Ishikawa (cell line): ENCODE results near the gene INSL3.

ENCODE experiments used
- CEBPB ChIP-seq: IDR thresholded peaks from 2 replicates; pipeline ENCODE4 v1.6.1; 2012
- CREB1 ChIP-seq: IDR thresholded peaks from 2 replicates; pipeline ENCODE4 v1.6.1; 2012; ENCODE audit warnings: low read depth
- EP300 ChIP-seq: IDR thresholded peaks from 2 replicates; pipeline ENCODE4 v1.6.1; 2012; ENCODE audit warnings: borderline replicate concordance
- FOXM1 ChIP-seq: IDR thresholded peaks from 2 replicates; pipeline ENCODE4 v1.6.1; 2012; ENCODE audit warnings: low read depth, borderline replicate concordance
- RAD21 ChIP-seq: IDR thresholded peaks from 2 replicates; pipeline ENCODE4 v1.6.1; 2012; ENCODE audit warnings: low read depth
- TAF1 ChIP-seq: IDR thresholded peaks from 2 replicates; pipeline ENCODE4 v1.6.1; 2012; ENCODE audit warnings: low read depth, mild to moderate bottlenecking
- YY1 ChIP-seq: IDR thresholded peaks from 2 replicates; pipeline ENCODE4 v1.6.1; 2012; ENCODE audit warnings: low read depth
- TF ChIP-seq, protein P1 (sequence below): IDR thresholded peaks from 2 replicates; pipeline ENCODE4 v1.6.1; 2012
- TF ChIP-seq, protein P2 (sequence below): IDR thresholded peaks from 2 replicates; pipeline ENCODE4 v1.6.1; 2012; ENCODE audit warnings: low read depth, mild to moderate bottlenecking

DNA sequence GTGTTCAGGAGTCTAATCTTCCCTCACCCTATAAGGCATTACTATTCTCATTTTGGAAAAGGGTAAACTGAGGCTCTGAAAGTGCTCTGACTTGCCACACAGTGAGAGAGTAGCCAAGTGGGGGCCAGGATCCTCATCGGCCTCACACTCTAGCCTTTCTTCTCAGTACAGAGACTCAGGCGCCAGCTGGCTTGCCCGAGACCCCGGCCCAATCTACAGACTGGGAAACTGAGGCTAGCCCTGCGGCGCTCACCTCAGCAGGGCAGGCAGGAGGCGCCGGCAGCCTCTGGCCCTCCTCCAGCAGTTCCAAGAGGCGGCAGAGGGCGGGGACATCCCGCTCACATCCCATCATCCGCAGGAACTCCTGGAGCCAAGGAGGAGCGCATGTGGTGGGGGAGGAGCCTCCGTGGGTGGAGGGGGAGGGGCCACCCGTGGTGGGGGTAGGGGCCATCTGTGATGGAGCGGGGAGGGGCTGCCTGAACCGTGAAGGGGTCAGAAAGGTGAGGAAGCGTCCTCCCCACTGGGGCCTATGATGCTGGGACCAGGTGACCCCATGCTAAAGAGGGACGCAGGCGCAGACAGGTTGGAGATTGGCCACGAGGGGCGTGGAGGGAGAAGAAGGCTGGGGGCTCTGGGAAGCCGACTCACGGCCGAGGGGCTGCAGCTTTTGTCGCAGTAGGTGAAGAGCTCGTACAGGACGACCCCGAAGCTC is 8.7 kb upstream of the INSL3 start:
- TF ChIP-seq YY1 (no peak), CEBPB (no peak), CREB1 (no peak), RAD21 (no peak), TAF1 (no peak), FOXM1 (no peak), EP300 (no peak)
- TF ChIP-seq, protein P1, sequence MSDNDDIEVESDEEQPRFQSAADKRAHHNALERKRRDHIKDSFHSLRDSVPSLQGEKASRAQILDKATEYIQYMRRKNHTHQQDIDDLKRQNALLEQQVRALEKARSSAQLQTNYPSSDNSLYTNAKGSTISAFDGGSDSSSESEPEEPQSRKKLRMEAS = peak; percentile 39; the same call in 1 of the 2 replicates
- TF ChIP-seq, protein P2, sequence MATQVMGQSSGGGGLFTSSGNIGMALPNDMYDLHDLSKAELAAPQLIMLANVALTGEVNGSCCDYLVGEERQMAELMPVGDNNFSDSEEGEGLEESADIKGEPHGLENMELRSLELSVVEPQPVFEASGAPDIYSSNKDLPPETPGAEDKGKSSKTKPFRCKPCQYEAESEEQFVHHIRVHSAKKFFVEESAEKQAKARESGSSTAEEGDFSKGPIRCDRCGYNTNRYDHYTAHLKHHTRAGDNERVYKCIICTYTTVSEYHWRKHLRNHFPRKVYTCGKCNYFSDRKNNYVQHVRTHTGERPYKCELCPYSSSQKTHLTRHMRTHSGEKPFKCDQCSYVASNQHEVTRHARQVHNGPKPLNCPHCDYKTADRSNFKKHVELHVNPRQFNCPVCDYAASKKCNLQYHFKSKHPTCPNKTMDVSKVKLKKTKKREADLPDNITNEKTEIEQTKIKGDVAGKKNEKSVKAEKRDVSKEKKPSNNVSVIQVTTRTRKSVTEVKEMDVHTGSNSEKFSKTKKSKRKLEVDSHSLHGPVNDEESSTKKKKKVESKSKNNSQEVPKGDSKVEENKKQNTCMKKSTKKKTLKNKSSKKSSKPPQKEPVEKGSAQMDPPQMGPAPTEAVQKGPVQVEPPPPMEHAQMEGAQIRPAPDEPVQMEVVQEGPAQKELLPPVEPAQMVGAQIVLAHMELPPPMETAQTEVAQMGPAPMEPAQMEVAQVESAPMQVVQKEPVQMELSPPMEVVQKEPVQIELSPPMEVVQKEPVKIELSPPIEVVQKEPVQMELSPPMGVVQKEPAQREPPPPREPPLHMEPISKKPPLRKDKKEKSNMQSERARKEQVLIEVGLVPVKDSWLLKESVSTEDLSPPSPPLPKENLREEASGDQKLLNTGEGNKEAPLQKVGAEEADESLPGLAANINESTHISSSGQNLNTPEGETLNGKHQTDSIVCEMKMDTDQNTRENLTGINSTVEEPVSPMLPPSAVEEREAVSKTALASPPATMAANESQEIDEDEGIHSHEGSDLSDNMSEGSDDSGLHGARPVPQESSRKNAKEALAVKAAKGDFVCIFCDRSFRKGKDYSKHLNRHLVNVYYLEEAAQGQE = no peak
